Measurements from ENCODE around the gene SPECC1L.
"Not testable (repeated sequence)": the region's sequence is repeated elsewhere in the genome, so short reads cannot be mapped to it uniquely, and the experiment has no call there.

Gene SPECC1L

DNA sequence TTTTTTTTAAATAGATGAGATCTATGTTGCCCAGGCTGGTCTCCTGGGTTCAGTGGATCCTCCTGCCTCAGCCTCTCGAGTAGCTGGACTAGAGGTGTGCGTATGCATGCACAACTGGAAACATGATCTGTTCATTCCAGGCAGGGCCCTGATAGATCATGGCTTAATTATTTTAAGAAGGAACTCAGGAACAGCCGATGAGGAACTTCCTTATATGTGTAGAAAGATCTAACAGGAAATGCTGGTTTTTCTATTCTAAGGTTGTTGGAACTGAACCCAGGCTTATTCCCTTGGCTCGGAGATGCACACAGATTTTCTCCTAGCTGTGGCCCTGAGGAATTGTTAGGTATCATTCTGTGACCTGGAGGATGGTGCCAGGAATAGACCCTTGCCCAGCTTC is 32.4 kb downstream of the SPECC1L start:
- no peaks in the 10 kb centered on the region for H3K27me3 ChIP-seq (ENCODE audit: insufficient read depth, low read length)
- H3K36me3 ChIP-seq (ENCODE audit: insufficient read depth, low read length) = peaks cover 52% of the 10 kb centered on the region
- no peak overlapping the region for H3K9ac ChIP-seq (ENCODE audit: low read depth, low read length)
- no peaks in the 10 kb centered on the region for H3K4me1 ChIP-seq (ENCODE audit: insufficient read depth, low read length)
- no peak overlapping the region for H3K4me3 ChIP-seq (ENCODE audit: low read length)
- no peak overlapping the region for H3K27ac ChIP-seq (ENCODE audit: low read depth, low read length)
- 90% methylated on average over 4 of the region's 4 CpGs for WGBS
- peaks cover 9% of the 10 kb centered on the region; the same call in 1 of the 2 replicates for H3K9me3 ChIP-seq (ENCODE audit: insufficient read depth, low read depth, low read length)

DNA sequence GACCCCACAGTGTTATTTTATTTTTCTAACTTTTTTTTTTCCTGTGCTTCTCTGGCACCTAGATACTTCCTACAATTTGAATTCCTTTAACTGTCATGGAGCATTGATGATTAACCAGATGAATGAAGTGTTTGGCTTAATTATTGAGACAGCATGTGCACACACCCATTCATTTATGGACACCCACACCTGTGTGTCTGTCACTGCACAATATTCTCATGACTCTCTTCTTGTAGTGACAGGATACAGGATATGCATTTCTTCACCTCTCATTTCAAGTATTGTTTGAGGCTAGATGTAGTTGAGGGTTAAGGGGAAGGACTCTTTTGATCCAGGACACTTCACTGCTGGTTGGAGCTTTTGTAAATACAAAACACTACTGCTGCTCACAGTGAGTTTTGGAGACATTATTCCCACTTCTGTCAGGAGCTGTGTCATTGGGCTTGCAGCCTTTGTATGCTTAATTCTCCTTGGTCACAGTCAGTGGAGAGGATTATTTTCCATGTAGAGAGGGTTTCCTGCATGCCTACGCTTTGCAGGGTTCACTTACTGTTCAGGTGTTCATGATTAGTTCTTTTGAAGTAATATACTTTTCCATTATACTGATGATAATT is 33.5 kb downstream of the SPECC1L start:
- peaks cover 61% of the 10 kb centered on the region for H3K36me3 ChIP-seq (ENCODE audit: insufficient read depth, low read length)
- no peak overlapping the region for H3K4me3 ChIP-seq (ENCODE audit: low read length)
- H3K27ac ChIP-seq (ENCODE audit: low read depth, low read length) = no peak overlapping the region
- H3K9me3 ChIP-seq (ENCODE audit: insufficient read depth, low read depth, low read length) = peaks cover 9% of the 10 kb centered on the region; the same call in 1 of the 2 replicates
- WGBS = 83% methylated on average over 1 of the region's 1 CpG
- H3K27me3 ChIP-seq (ENCODE audit: insufficient read depth, low read length) = no peaks in the 10 kb centered on the region
- no peaks in the 10 kb centered on the region for H3K4me1 ChIP-seq (ENCODE audit: insufficient read depth, low read length)
- no peak overlapping the region for H3K9ac ChIP-seq (ENCODE audit: low read depth, low read length)

DNA sequence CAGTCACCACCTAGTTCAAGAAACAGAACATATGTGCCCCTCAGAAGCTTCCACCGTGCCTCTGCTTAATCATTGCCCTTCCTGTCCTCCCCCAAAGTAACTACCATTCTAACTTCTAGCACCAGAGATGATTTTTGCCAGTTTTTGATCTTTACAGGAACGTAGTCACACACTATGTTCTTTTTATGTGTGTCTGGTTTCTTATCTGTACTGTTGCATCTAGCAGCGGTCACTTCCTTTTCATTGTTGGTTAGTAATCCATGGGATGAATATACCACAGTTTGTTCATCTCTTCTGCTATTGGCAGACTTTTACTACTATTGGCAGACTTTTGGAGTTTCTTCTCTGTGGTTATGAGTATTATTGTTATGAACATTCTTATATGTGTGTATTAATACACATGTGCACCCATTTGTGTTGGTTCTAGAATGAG is 34.6 kb downstream of the SPECC1L start:
- H3K4me3 ChIP-seq (ENCODE audit: low read length) = no peak overlapping the region
- no peak overlapping the region for H3K9ac ChIP-seq (ENCODE audit: low read depth, low read length)
- H3K9me3 ChIP-seq (ENCODE audit: insufficient read depth, low read depth, low read length) = peaks cover 9% of the 10 kb centered on the region; the same call in 1 of the 2 replicates
- H3K36me3 ChIP-seq (ENCODE audit: insufficient read depth, low read length) = peaks cover 69% of the 10 kb centered on the region
- H3K4me1 ChIP-seq (ENCODE audit: insufficient read depth, low read length) = no peaks in the 10 kb centered on the region
- H3K27me3 ChIP-seq (ENCODE audit: insufficient read depth, low read length) = no peaks in the 10 kb centered on the region
- H3K27ac ChIP-seq (ENCODE audit: low read depth, low read length) = no peak overlapping the region
- 96% methylated on average over 3 of the region's 3 CpGs for WGBS

DNA sequence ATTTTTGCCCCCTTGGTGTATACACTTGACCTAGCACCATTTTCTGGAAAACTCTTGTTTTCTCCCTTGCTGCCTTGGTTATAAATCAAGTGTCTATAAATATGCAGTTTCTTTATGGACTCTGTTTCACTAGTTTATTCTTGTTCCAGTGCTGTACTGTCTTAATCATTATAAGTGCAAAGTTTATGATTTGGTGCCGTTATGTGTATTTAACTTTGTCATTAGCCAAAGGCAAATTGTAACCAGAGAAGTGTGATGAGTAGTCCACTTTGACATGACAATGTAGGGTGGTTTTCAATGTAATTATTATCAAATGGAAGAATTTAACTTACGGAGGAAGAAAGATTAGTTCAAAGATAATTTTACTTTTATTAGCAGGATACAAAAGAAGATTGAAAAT is 40.3 kb downstream of the SPECC1L start:
- no peaks in the 10 kb centered on the region for H3K27me3 ChIP-seq (ENCODE audit: insufficient read depth, low read length)
- no peaks in the 10 kb centered on the region for H3K9me3 ChIP-seq (ENCODE audit: insufficient read depth, low read depth, low read length)
- 90% methylated on average over 2 of the region's 2 CpGs for WGBS
- H3K4me3 ChIP-seq (ENCODE audit: low read length) = no peak overlapping the region
- H3K27ac ChIP-seq (ENCODE audit: low read depth, low read length) = no peak overlapping the region
- H3K9ac ChIP-seq (ENCODE audit: low read depth, low read length) = no peak overlapping the region
- H3K36me3 ChIP-seq (ENCODE audit: insufficient read depth, low read length) = peaks cover 77% of the 10 kb centered on the region
- peaks cover 7% of the 10 kb centered on the region for H3K4me1 ChIP-seq (ENCODE audit: insufficient read depth, low read length)

DNA sequence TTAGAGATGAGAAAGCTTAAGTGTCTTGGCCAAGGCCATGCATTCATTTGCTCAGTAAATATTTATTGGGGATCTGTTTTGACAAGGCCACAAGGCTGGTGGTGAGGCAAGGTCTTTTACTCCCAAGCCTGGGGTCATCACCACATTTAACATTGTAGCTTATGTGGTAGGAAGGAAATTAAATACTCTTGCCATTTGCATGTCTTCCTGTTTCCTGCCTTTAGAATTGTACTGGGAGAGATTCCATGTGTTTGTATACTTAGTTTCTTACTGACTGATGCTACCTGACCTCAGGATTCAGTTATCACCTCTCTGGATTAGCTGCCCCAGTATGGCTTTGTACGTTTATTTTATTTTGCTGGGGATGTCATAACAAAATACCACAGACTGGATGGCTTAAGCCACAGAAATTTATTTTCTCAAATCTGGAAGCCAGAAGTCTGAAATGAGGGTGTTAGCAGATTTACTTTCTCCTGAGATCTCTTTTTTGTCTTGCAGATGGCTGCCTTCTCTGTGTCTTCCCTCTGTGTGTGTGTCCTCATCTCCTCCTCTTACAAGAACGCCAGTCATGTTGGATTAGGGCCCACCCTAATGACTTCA is 44.8 kb downstream of the SPECC1L start:
- Histone ChIP-seq H3K36me3 (ENCODE audit: insufficient read depth, low read length) (peaks cover 63% of the 10 kb centered on the region), H3K27ac (ENCODE audit: low read depth, low read length) (no peak overlapping the region; the same call in 1 of the 2 replicates)
- WGBS = 88% methylated on average over 2 of the region's 2 CpGs

DNA sequence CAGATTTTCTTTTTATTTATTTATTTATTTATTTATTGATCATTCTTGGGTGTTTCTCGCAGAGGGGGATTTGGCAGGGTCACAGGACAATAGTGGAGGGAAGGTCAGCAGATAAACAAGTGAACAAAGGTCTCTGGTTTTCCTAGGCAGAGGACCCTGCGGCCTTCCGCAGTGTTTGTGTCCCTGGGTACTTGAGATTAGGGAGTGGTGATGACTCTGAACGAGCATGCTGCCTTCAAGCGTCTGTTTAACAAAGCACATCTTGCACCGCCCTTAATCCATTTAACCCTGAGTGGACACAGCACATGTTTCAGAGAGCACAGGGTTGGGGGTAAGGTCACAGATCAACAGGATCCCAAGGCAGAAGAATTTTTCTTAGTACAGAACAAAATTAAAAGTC is 45.6 kb downstream of the SPECC1L start:
- not testable (repeated sequence) for H3K27me3 ChIP-seq (ENCODE audit: insufficient read depth, low read length); H3K4me1 ChIP-seq (ENCODE audit: insufficient read depth, low read length); H3K4me3 ChIP-seq (ENCODE audit: low read length); H3K9ac ChIP-seq (ENCODE audit: low read depth, low read length); H3K27ac ChIP-seq (ENCODE audit: low read depth, low read length); H3K9me3 ChIP-seq (ENCODE audit: insufficient read depth, low read depth, low read length)
- H3K36me3 ChIP-seq (ENCODE audit: insufficient read depth, low read length) = peaks cover 65% of the 10 kb centered on the region
- WGBS = no CpG with 5 or more reads among the region's 6 CpGs

More for the DNA sequence above, 44.8 kb downstream of the SPECC1L start:
- Histone ChIP-seq H3K4me3 (ENCODE audit: low read length) (no peak overlapping the region), H3K27me3 (ENCODE audit: insufficient read depth, low read length) (no peaks in the 10 kb centered on the region), H3K9ac (ENCODE audit: low read depth, low read length) (no peak overlapping the region), H3K9me3 (ENCODE audit: insufficient read depth, low read depth, low read length) (no peaks in the 10 kb centered on the region), H3K4me1 (ENCODE audit: insufficient read depth, low read length) (peaks cover 7% of the 10 kb centered on the region)

DNA sequence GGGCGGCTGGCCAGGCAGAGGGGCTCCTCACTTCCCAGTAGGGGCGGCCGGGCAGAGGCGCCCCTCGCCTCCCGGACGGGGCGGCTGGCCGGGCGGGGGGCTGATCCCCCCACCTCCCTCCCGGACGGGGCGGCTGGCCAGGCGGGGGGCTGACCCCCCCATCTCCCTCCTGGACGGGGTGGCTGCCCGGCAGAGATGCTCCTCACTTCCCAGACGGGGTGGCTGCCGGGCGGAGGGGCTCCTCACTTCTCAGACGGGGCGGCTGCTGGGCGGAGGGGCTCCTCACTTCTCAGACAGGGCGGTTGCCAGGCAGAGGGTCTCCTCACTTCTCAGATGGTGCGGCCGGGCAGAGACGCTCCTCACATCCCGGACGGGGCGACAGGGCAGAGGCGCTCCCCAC is 46.9 kb downstream of the SPECC1L start:
- not testable (repeated sequence) for H3K27ac ChIP-seq (ENCODE audit: low read depth, low read length); H3K27me3 ChIP-seq (ENCODE audit: insufficient read depth, low read length); H3K4me3 ChIP-seq (ENCODE audit: low read length); H3K9me3 ChIP-seq (ENCODE audit: insufficient read depth, low read depth, low read length); H3K9ac ChIP-seq (ENCODE audit: low read depth, low read length); H3K4me1 ChIP-seq (ENCODE audit: insufficient read depth, low read length)
- 97% methylated on average over 25 of the region's 30 CpGs for WGBS
- peaks cover 68% of the 10 kb centered on the region for H3K36me3 ChIP-seq (ENCODE audit: insufficient read depth, low read length)

DNA sequence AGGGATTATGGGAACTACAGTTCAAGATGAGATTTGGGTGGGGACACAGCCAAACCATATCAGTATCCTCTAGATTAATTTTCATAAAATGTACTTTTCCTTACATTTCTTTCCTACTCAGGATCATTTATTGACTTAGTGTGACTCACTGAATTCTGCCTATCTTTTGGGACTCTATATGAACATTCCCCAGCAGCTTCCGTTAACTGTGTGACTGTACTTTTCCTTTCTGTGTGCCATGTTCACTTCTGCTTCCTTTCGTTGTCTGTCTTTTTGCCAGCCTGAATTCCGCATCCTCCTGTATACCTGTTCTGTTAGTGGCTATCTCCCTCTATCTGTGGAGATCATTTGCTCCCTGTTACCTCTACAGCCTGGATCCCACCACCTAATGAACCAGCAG is 48.8 kb downstream of the SPECC1L start:
- Histone ChIP-seq H3K4me3 (ENCODE audit: low read length) (no peak overlapping the region), H3K9me3 (ENCODE audit: insufficient read depth, low read depth, low read length) (no peaks in the 10 kb centered on the region), H3K9ac (ENCODE audit: low read depth, low read length) (no peak overlapping the region), H3K4me1 (ENCODE audit: insufficient read depth, low read length) (peaks cover 7% of the 10 kb centered on the region), H3K27me3 (ENCODE audit: insufficient read depth, low read length) (no peaks in the 10 kb centered on the region), H3K36me3 (ENCODE audit: insufficient read depth, low read length) (peaks cover 70% of the 10 kb centered on the region), H3K27ac (ENCODE audit: low read depth, low read length) (no peak overlapping the region)
- WGBS = 97% methylated on average over 3 of the region's 3 CpGs

DNA sequence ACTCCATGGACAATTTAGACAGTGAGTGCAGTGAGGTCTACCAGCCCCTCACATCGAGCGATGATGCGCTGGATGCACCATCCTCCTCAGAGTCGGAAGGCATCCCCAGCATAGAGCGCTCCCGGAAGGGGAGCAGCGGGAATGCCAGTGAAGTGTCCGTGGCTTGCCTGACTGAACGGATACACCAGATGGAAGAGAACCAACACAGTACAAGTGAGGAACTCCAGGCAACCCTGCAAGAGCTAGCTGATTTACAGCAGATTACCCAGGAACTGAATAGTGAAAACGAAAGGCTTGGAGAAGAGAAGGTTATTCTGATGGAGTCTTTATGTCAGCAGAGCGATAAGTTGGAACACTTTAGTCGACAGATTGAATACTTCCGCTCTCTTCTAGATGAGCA is 51.4 kb downstream of the SPECC1L start:
- H3K27ac ChIP-seq (ENCODE audit: low read depth, low read length) = no peak overlapping the region
- H3K9me3 ChIP-seq (ENCODE audit: insufficient read depth, low read depth, low read length) = no peaks in the 10 kb centered on the region
- H3K4me1 ChIP-seq (ENCODE audit: insufficient read depth, low read length) = no peaks in the 10 kb centered on the region
- H3K9ac ChIP-seq (ENCODE audit: low read depth, low read length) = no peak overlapping the region
- no peak overlapping the region for H3K4me3 ChIP-seq (ENCODE audit: low read length)
- WGBS = 93% methylated on average over 13 of the region's 13 CpGs
- peaks cover 72% of the 10 kb centered on the region for H3K36me3 ChIP-seq (ENCODE audit: insufficient read depth, low read length)
- no peaks in the 10 kb centered on the region for H3K27me3 ChIP-seq (ENCODE audit: insufficient read depth, low read length)

DNA sequence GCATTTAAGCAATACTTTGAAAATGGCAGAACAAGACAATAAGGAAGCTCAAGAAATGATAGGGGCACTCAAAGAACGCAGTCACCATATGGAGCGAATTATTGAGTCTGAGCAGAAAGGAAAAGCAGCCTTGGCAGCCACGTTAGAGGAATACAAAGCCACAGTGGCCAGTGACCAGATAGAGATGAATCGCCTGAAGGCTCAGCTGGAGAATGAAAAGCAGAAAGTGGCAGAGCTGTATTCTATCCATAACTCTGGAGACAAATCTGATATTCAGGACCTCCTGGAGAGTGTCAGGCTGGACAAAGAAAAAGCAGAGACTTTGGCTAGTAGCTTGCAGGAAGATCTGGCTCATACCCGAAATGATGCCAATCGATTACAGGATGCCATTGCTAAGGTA is 51.9 kb downstream of the SPECC1L start:
- Histone ChIP-seq H3K9me3 (ENCODE audit: insufficient read depth, low read depth, low read length) (no peaks in the 10 kb centered on the region), H3K9ac (ENCODE audit: low read depth, low read length) (no peak overlapping the region), H3K4me1 (ENCODE audit: insufficient read depth, low read length) (no peaks in the 10 kb centered on the region), H3K4me3 (ENCODE audit: low read length) (no peak overlapping the region), H3K27me3 (ENCODE audit: insufficient read depth, low read length) (no peaks in the 10 kb centered on the region), H3K36me3 (ENCODE audit: insufficient read depth, low read length) (peaks cover 76% of the 10 kb centered on the region), H3K27ac (ENCODE audit: low read depth, low read length) (no peak overlapping the region)
- 94% methylated on average over 6 of the region's 6 CpGs for WGBS

DNA sequence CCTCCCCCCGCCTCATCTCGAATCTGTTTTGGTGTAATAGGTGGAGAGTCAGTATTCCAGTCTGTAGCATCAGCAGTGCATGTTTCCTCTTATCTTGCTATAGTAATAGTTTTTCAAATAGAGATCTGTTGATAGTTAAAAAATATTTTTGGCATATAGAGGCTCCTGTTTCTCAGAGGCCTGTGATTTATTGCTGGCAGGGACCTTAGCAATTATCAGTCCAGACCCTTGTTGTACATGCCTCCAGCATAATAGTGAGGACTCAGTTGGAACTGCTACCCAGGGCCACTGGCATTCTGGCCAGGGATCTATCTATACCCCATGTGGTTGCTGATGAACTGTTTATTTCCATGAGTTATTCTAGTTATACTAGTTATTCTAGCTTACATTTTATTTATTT is 52.6 kb downstream of the SPECC1L start:
- Histone ChIP-seq H3K4me3 (ENCODE audit: low read length) (no peak overlapping the region), H3K27me3 (ENCODE audit: insufficient read depth, low read length) (no peaks in the 10 kb centered on the region), H3K36me3 (ENCODE audit: insufficient read depth, low read length) (peaks cover 83% of the 10 kb centered on the region), H3K9me3 (ENCODE audit: insufficient read depth, low read depth, low read length) (no peaks in the 10 kb centered on the region), H3K4me1 (ENCODE audit: insufficient read depth, low read length) (no peaks in the 10 kb centered on the region), H3K9ac (ENCODE audit: low read depth, low read length) (no peak overlapping the region), H3K27ac (ENCODE audit: low read depth, low read length) (no peak overlapping the region)
- WGBS = 93% methylated on average over 2 of the region's 2 CpGs
